HepG2 (cell line): Measurements from ENCODE around the gene ETF1. TPM values are rescaled to one million over a fixed set of nuclear protein-coding genes. Genes with fewer than 3 reads are reported as not detected.
A peak's percentile ranks its signal among the peaks of the same experiment; 100 is the strongest.

Experiments used
- CEBPG ChIP-seq: IDR thresholded peaks from 2 replicates; pipeline ENCODE4 v1.6.1; 2016
- FOXA3 ChIP-seq: IDR thresholded peaks from 2 replicates; pipeline ENCODE4 v1.6.1; 2016; ENCODE audit warnings: missing genetic modification reagents, missing compliant biosample characterization
- HMG20A ChIP-seq: IDR thresholded peaks from 2 replicates; pipeline ENCODE4 v1.6.1; 2016; ENCODE audit warnings: borderline replicate concordance
- HMG20B ChIP-seq: conservative IDR thresholded peaks from 2 replicates; pipeline ENCODE4 v1.6.1; 2016; ENCODE audit warnings: missing genetic modification reagents, missing compliant biosample characterization
- HOXA5 ChIP-seq: sonication (generic); formaldehyde crosslinking; IDR thresholded peaks from 2 replicates; pipeline ENCODE4 v1.4.0; 2020; ENCODE audit warnings: missing genetic modification reagents
- IKZF4 ChIP-seq: sonication (generic); formaldehyde crosslinking; IDR thresholded peaks from 2 replicates; pipeline ENCODE4 v1.5.1; 2020; ENCODE audit warnings: borderline replicate concordance, mild to moderate bottlenecking, low read depth, missing genetic modification reagents; ENCODE audit errors: not compliant biosample characterization
- NFYB ChIP-seq: sonication (generic); formaldehyde crosslinking; IDR thresholded peaks from 2 replicates; pipeline ENCODE4 v1.4.0; 2020; ENCODE audit warnings: missing genetic modification reagents
- NR2F6 ChIP-seq, 2 experiments: IDR thresholded peaks; 2 replicates each; pipeline ENCODE4 v1.6.1; 2016; ENCODE audit warnings: antibody characterized with exemption in 1 of 2, mild to moderate bottlenecking in 1 of 2
- SOX5 ChIP-seq: IDR thresholded peaks from 2 replicates; pipeline ENCODE4 v1.6.1; 2016; ENCODE audit warnings: borderline replicate concordance
- SOX6 ChIP-seq, 2 experiments: fragments of 450-650 bp in 1 of 2; sonication (generic) in 1 of 2; formaldehyde crosslinking in 1 of 2; IDR thresholded peaks; 2 replicates each; pipeline versions ENCODE4 v1.4.0 to v1.6.1; 2017 to 2020; ENCODE audit warnings: antibody characterized with exemption in 1 of 2, mild to moderate bottlenecking in 1 of 2, missing genetic modification reagents in 1 of 2
- SRSF4 ChIP-seq: fragments of 200-400 bp; formaldehyde crosslinking; IDR thresholded peaks from one replicate; pipeline ENCODE4 v1.6.1; 2018; ENCODE audit warnings: mild to moderate bottlenecking, low read depth, low read length, moderate library complexity; ENCODE audit not compliant: poor library complexity, severe bottlenecking
- TGIF2 ChIP-seq: IDR thresholded peaks from 2 replicates; pipeline ENCODE4 v1.6.1; 2016; ENCODE audit warnings: control low read depth, missing compliant biosample characterization
- TP53 ChIP-seq: sonication (generic); formaldehyde crosslinking; conservative IDR thresholded peaks from 2 replicates; pipeline ENCODE4 v1.4.0; 2020; ENCODE audit warnings: missing genetic modification reagents
- ZBTB21 ChIP-seq: sonication (generic); formaldehyde crosslinking; IDR thresholded peaks from 2 replicates; pipeline ENCODE4 v1.4.0; 2020; ENCODE audit warnings: missing genetic modification reagents
- ZBTB7A ChIP-seq: sonication (generic); formaldehyde crosslinking; IDR thresholded peaks from 2 replicates; pipeline ENCODE4 v1.8.0; 2022; ENCODE audit warnings: mild to moderate bottlenecking, missing genetic modification reagents
- ZKSCAN5 ChIP-seq: sonication (generic); formaldehyde crosslinking; IDR thresholded peaks from 2 replicates; pipeline ENCODE4 v1.5.1; 2020; ENCODE audit warnings: mild to moderate bottlenecking, missing genetic modification reagents
- ZKSCAN8 ChIP-seq: IDR thresholded peaks from 2 replicates; pipeline ENCODE4 v1.6.1; 2016; ENCODE audit warnings: borderline replicate concordance, missing genetic modification reagents, missing compliant biosample characterization
- ZNF780A ChIP-seq: sonication (generic); formaldehyde crosslinking; IDR thresholded peaks from 2 replicates; pipeline ENCODE4 v1.8.0; 2022; ENCODE audit warnings: mild to moderate bottlenecking, missing genetic modification reagents, moderate library complexity
- polyA plus RNA-seq, 8 experiments: library from polyadenylated mRNA; depleted of rRNA in 3 of 8; stranded (reverse) in 7 of 8; unstranded in 1 of 8; fragments of >200 nt; fragmentation: Illumina TruSeq in 4 of 8; extraction: Trizol in 4 of 8; gene quantifications; 2 replicates each; pipeline versions ENCODE4 v1.2.1 to v1.2.3, GENCODE V29; 2011 to 2016; ENCODE audit warnings: low read depth in 4 of 8, missing spikeins in 1 of 8, mixed read lengths in 1 of 8; ENCODE audit not compliant: insufficient read depth in 1 of 8
- total RNA-seq, 5 experiments: library from RNA; depleted of rRNA; stranded (reverse); fragments of >200 nt; fragmentation: Illumina TruSeq; extraction: Trizol; gene quantifications; 2 replicates each; pipeline ENCODE4 v1.2.3, GENCODE V29; 2016; ENCODE audit warnings: low read depth in 1 of 5
- TF ChIP-seq, protein P1 (sequence below): sonication (generic); formaldehyde crosslinking; conservative IDR thresholded peaks from 2 replicates; pipeline ENCODE4 v1.4.0; 2020; ENCODE audit warnings: mild to moderate bottlenecking, missing genetic modification reagents, moderate library complexity
- TF ChIP-seq, protein P2 (sequence below): sonication (generic); formaldehyde crosslinking; IDR thresholded peaks from 2 replicates; pipeline ENCODE4 v1.5.1; 2020; ENCODE audit warnings: mild to moderate bottlenecking, missing genetic modification reagents
- TF ChIP-seq, protein P3 (sequence below): IDR thresholded peaks from 2 replicates; pipeline ENCODE4 v1.6.1; 2016; ENCODE audit warnings: low read depth, control low read depth

Gene ETF1
- total and polyA plus RNA-seq, 2 of the 13 experiments (the other 11 are each of a cell fraction or from before 2014, with no cell fraction given), result 52.1 to 184 TPM

DNA sequence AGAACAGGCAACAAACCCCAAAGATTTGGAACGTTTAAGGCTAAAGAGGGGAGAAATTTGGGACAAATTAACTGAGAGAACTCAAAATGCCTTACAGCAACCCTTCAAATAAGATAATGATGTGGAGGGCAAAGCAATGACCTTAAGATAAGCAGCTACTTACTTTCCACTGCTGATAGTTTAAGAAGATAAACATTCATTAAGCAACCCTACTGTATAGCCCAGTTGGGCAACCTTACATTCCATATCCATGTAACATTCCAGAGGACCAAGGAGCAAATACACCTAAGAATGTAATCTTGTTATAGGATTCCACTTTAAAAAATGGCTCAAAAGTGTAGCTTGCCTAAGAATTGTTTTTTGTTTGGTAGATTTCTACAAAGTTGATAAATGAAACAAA lies 14.8 kb downstream of the ETF1 start (continued):
- no peak for TF ChIP-seq IKZF4 (CRISPR knock-in tag)
- TF ChIP-seq ZBTB21 (CRISPR knock-in tag), result no peak
- TF ChIP-seq SOX6 (IDR thresholded peaks at IDR 0.05), result no peak
- TF ChIP-seq SOX6 (CRISPR knock-in tag; IDR thresholded peaks at IDR 0.05), result peak; percentile 68; the same call in 1 of the 2 replicates
- TF ChIP-seq CEBPG (CRISPR knock-in tag), result peak; percentile 94
- TF ChIP-seq HMG20B, result 0 out of 2 replicates have a peak, but pooled peaks have one; percentile 47
- TF ChIP-seq ZNF780A (CRISPR knock-in tag), result no peak
- 0 out of 2 replicates have a peak, but pooled peaks have one; percentile 31 for TF ChIP-seq TP53 (CRISPR knock-in tag)
- TF ChIP-seq, protein P1, sequence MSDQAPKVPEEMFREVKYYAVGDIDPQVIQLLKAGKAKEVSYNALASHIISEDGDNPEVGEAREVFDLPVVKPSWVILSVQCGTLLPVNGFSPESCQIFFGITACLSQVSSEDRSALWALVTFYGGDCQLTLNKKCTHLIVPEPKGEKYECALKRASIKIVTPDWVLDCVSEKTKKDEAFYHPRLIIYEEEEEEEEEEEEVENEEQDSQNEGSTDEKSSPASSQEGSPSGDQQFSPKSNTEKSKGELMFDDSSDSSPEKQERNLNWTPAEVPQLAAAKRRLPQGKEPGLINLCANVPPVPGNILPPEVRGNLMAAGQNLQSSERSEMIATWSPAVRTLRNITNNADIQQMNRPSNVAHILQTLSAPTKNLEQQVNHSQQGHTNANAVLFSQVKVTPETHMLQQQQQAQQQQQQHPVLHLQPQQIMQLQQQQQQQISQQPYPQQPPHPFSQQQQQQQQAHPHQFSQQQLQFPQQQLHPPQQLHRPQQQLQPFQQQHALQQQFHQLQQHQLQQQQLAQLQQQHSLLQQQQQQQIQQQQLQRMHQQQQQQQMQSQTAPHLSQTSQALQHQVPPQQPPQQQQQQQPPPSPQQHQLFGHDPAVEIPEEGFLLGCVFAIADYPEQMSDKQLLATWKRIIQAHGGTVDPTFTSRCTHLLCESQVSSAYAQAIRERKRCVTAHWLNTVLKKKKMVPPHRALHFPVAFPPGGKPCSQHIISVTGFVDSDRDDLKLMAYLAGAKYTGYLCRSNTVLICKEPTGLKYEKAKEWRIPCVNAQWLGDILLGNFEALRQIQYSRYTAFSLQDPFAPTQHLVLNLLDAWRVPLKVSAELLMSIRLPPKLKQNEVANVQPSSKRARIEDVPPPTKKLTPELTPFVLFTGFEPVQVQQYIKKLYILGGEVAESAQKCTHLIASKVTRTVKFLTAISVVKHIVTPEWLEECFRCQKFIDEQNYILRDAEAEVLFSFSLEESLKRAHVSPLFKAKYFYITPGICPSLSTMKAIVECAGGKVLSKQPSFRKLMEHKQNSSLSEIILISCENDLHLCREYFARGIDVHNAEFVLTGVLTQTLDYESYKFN (CRISPR knock-in tag), result peak; percentile 51
- TF ChIP-seq ZBTB7A (CRISPR knock-in tag), result no peak
- TF ChIP-seq HOXA5 (CRISPR knock-in tag), result 0 out of 2 replicates have a peak, but pooled peaks have one; percentile 44
- TF ChIP-seq FOXA3, result peak; percentile 75
- TF ChIP-seq, protein P2, sequence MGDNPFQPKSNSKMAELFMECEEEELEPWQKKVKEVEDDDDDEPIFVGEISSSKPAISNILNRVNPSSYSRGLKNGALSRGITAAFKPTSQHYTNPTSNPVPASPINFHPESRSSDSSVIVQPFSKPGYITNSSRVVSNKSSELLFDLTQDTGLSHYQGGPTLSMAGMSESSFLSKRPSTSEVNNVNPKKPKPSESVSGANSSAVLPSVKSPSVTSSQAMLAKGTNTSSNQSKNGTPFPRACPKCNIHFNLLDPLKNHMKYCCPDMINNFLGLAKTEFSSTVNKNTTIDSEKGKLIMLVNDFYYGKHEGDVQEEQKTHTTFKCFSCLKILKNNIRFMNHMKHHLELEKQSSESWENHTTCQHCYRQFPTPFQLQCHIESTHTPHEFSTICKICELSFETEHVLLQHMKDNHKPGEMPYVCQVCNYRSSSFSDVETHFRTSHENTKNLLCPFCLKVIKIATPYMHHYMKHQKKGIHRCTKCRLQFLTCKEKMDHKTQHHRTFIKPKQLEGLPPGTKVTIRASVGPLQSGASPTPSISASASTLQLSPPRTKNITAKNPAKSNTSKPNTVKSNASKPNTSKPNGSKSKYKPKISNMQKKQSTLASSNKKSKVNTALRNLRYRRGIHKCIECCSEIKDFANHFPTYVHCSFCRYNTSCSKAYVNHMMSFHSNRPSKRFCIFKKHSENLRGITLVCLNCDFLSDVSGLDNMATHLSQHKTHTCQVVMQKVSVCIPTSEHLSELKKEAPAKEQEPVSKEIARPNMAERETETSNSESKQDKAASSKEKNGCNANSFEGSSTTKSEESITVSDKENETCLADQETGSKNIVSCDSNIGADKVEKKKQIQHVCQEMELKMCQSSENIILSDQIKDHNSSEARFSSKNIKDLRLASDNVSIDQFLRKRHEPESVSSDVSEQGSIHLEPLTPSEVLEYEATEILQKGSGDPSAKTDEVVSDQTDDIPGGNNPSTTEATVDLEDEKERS, result 0 out of 2 replicates have a peak, but pooled peaks have one; percentile 19
- peak; percentile 33; the same call in 1 of the 2 replicates for TF ChIP-seq SOX5
- TF ChIP-seq NR2F6 (IDR thresholded peaks at IDR 0.05), result peak; percentile 76
- peak; percentile 65 for TF ChIP-seq NR2F6 (CRISPR knock-in tag; IDR thresholded peaks at IDR 0.05)
- TF ChIP-seq HMG20A (CRISPR knock-in tag), result peak; percentile 41; the same call in 1 of the 2 replicates
- TF ChIP-seq, protein P3, sequence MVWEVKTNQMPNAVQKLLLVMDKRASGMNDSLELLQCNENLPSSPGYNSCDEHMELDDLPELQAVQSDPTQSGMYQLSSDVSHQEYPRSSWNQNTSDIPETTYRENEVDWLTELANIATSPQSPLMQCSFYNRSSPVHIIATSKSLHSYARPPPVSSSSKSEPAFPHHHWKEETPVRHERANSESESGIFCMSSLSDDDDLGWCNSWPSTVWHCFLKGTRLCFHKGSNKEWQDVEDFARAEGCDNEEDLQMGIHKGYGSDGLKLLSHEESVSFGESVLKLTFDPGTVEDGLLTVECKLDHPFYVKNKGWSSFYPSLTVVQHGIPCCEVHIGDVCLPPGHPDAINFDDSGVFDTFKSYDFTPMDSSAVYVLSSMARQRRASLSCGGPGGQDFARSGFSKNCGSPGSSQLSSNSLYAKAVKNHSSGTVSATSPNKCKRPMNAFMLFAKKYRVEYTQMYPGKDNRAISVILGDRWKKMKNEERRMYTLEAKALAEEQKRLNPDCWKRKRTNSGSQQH (CRISPR knock-in tag), result no peak
- no peak for TF ChIP-seq NFYB (CRISPR knock-in tag)
- TF ChIP-seq TGIF2 (CRISPR knock-in tag), result 0 out of 2 replicates have a peak, but pooled peaks have one; percentile 22
- TF ChIP-seq ZKSCAN8 (CRISPR knock-in tag), result no peak
- TF ChIP-seq ZKSCAN5 (CRISPR knock-in tag), result no peak
- TF ChIP-seq SRSF4, result no peak
